ENCODE data around the gene SHCBP1.

Gene SHCBP1, protein sequence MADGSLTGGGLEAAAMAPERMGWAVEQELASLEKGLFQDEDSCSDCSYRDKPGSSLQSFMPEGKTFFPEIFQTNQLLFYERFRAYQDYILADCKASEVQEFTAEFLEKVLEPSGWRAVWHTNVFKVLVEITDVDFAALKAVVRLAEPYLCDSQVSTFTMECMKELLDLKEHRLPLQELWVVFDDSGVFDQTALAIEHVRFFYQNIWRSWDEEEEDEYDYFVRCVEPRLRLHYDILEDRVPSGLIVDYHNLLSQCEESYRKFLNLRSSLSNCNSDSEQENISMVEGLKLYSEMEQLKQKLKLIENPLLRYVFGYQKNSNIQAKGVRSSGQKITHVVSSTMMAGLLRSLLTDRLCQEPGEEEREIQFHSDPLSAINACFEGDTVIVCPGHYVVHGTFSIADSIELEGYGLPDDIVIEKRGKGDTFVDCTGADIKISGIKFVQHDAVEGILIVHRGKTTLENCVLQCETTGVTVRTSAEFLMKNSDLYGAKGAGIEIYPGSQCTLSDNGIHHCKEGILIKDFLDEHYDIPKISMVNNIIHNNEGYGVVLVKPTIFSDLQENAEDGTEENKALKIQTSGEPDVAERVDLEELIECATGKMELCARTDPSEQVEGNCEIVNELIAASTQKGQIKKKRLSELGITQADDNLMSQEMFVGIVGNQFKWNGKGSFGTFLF

DNA sequence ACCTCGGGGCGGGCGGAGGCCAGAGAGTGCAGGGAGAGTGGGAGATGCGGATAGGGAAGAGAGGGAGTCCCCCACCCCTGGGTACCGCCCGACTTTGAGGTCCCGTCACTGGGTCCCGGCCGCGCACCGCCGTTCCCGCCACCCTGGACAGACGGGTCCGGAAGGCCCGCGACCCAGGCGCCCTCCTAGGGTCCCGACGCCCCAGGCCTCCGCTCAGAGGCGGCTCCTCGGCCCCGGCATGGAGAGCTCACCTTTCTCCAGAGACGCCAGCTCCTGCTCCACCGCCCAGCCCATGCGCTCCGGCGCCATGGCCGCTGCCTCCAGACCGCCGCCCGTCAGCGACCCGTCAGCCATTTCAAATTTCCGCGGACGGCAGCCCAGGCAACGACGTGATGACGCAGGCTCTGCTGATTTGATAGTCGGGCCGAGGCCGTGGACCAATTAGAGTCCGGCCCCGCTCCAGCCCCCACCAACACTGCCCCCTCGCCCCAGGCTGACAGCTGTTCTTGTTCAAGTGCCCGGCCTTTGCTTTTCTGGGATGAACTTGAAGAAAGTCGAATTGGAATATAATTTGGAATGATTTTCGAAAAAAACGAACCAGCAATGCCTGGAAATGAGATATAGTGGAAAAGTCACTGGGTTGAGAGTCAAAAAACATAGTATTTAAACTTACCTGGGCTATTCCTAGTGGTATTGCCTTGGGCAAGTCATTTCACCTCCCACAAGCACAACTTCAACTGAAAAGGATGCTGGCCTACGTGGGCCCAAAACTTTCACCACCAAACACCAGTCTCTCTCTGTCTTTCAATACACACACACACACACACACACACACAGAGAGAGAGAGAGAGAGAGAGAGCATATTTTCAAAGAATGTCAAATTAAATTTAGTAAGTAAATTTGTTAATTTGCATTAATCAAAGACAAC is at the start of gene SHCBP1:
Gene SHCBP1 (minus strand): TSS at position 374 of the 928 bp plus-strand sequence. CDS start 20 bp downstream, at position 354.
- H3K4me3 ChIP-seq: peak within 1 kb of the TSS; percentile 67
- H3K27ac ChIP-seq: no peak within 1 kb of the TSS
- peak; percentile 90 for DNase-seq (ENCODE audit: low spot score)
- TF ChIP-seq, protein P1, sequence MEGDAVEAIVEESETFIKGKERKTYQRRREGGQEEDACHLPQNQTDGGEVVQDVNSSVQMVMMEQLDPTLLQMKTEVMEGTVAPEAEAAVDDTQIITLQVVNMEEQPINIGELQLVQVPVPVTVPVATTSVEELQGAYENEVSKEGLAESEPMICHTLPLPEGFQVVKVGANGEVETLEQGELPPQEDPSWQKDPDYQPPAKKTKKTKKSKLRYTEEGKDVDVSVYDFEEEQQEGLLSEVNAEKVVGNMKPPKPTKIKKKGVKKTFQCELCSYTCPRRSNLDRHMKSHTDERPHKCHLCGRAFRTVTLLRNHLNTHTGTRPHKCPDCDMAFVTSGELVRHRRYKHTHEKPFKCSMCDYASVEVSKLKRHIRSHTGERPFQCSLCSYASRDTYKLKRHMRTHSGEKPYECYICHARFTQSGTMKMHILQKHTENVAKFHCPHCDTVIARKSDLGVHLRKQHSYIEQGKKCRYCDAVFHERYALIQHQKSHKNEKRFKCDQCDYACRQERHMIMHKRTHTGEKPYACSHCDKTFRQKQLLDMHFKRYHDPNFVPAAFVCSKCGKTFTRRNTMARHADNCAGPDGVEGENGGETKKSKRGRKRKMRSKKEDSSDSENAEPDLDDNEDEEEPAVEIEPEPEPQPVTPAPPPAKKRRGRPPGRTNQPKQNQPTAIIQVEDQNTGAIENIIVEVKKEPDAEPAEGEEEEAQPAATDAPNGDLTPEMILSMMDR (IDR thresholded peaks at IDR 0.05): no peak

DNA sequence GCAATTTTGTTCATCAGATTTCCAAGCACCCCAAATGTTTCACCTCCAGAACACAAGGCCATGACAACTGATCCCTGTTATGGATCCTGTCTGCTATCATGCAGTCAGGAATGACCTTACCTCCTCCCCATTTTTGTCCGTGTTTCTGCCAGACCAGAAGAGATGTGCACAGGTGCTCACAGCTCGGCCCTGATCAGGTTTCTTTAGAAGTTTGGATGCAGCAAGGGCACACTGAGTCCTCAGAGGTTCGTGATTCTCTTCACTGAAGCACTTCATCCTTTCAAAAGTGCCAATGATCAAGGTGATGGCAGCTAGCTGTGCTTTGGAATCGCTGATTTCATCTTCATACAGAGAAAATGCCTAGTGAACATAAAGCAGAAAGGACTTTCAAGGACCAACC is 40.9 kb upstream of the SHCBP1 start:
- no peak for DNase-seq (ENCODE audit: low spot score)
- H3K27ac ChIP-seq: no peak overlapping the region
- no peak overlapping the region for H3K4me3 ChIP-seq
- TF ChIP-seq, protein P1 (IDR thresholded peaks at IDR 0.05): no peak

DNA sequence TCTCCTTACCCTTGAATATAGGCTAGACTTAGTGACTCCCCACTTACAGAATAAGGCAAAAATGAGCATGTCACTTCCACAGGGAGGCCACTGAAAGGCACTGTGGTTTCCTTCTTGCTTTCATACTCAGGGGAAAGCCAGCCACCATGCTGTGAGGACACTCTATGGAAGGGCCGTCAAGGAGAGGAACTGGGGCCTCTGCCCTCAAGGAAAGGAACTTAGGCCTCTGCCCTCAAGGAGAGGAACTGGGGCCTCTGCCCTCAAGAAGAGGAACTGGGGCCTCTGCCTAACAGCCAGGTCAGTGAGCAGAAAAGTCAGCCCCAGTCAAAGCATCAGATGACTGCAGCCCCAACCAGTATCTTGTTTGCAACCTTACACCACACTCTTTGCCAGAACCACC is 37.7 kb upstream of the SHCBP1 start:
- DNase-seq (ENCODE audit: low spot score): no peak
- no peak overlapping the region for H3K27ac ChIP-seq

DNA sequence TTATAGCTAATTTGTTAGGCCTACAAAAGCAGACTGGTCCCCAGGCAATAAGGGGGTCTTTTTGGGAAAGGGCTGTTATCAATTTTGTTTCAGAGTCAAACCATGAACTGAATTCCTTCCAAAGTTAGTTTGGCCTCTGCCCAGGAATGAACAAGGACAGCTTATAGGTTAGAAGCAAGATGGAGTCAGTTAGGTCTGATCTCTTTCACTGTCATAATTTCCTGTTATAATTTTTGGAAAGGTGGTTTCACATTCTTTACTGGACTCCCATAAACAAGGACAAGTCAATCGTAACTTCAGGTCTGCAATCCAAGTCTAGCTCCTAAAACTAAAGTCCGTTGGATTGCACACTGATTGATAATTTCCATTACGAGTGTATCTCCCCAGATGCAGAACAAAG is 30.1 kb upstream of the SHCBP1 start:
- TF ChIP-seq, protein P1 (IDR thresholded peaks at IDR 0.05): no peak
- no peak for DNase-seq (ENCODE audit: low spot score)
- Histone ChIP-seq H3K27ac (no peak overlapping the region), H3K4me3 (no peak overlapping the region)

More for the DNA sequence above, 37.7 kb upstream of the SHCBP1 start:
- no peak overlapping the region for H3K4me3 ChIP-seq
- TF ChIP-seq, protein P1 (IDR thresholded peaks at IDR 0.05): no peak

DNA sequence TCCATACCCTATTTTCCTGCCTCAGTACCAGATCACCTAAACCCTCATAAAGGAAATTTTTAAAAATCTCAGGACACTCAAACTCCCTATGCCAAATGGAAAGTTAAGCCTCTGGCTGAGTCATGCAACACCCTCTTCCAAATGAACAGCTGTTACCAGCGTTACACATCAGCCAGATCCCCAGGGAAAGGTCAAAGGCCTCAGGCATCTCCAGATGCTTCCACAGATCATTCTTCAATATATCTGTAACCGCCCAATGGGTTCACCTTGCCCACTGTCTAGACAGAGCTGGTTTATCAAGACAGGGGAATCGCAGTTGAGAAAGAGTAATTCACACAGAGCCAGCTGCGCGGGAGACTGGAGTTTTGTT is 29.1 kb upstream of the SHCBP1 start:
- TF ChIP-seq, protein P1 (IDR thresholded peaks at IDR 0.05): no peak
- Histone ChIP-seq H3K27ac (peak overlapping the region in 1 of 2 donors; percentile 74), H3K4me3 (peak overlapping the region; percentile 49)
- DNase-seq (ENCODE audit: low spot score): no peak

DNA sequence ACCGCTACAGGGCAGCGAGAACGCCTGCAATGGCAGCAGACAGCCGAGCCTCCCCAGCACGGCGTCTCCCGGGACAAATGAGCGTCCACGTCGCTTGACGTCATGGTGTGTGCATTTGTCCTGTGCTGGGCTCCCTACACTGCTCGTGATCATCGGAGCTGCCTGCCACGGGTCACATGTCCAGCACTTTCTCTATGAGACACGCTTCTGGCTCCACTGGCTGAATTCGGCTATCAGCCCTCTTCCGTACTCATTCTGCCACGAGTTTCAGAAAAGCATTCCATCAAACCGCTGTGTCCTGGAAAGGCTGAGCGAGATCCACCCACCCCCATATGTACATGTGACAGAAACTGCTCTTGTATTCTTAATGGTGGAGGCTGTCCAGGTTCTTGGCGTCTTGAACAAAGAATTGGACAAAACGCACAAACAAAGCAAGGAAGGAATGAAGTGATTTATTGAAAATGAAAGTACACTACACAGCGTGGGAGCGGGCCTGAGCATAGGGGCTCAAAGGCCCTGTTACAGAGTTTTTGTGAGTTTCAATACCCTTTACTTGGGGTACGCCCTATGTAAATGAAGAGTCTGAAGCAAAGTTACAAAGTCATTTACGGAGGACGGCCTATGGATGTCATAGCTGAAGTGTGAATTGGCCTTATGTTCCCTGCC is 28.5 kb upstream of the SHCBP1 start:
- H3K4me3 ChIP-seq: peak overlapping the region; percentile 49
- DNase-seq (ENCODE audit: low spot score): no peak
- TF ChIP-seq, protein P1 (IDR thresholded peaks at IDR 0.05): no peak
- H3K27ac ChIP-seq: peak overlapping the region in 1 of 2 donors; percentile 74

All from coronary artery (tissue), 2 donors.